Measurements from ENCODE around the gene PTPRCAP.

The PTPRCAP gene

DNA sequence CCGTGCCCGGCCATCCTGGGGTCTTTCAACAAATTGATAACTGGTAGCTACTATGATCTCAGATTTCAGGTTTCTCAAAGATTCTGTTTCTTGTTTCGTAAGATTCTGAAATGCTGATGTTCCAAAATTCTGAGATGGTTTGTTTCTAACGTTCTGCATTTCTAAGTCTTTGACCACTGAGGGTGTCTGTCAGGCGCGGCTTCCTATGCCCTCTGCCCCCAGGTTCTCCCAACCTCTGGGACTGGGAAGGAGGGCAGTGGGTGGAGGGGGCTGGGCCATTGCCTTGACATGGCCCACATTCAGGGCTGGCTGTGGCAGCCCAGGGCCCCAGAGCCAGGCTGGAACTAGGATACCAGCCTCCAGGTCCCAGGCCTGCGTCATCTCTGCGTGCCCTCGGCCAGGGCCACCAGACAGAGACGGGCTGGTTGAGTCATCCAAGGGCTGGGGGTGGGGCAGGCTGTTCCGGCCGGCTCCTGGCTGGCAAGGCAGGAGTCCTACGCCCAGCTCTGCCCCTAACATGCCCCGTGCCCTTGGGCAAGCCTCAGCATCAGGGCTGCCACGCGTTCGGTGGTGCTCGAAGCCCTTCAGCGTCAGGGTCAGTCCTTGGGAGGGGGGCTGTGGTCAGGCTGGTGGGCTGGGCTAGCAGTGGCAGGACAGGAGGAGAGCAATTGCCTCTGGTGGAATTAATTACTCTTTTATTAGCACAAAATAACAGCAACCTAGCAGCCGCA is 26.4 kb upstream of the PTPRCAP start:
- peak overlapping the region; percentile 54 for H3K4me3 ChIP-seq (ENCODE audit: low read depth, low read length)
- in situ Hi-C loops (cut with HindIII; ENCODE audit: low sequenced_read_pairs), result no loop called here
- no peak for DNase-seq (ENCODE audit: low read depth)
- TF ChIP-seq, protein P1, sequence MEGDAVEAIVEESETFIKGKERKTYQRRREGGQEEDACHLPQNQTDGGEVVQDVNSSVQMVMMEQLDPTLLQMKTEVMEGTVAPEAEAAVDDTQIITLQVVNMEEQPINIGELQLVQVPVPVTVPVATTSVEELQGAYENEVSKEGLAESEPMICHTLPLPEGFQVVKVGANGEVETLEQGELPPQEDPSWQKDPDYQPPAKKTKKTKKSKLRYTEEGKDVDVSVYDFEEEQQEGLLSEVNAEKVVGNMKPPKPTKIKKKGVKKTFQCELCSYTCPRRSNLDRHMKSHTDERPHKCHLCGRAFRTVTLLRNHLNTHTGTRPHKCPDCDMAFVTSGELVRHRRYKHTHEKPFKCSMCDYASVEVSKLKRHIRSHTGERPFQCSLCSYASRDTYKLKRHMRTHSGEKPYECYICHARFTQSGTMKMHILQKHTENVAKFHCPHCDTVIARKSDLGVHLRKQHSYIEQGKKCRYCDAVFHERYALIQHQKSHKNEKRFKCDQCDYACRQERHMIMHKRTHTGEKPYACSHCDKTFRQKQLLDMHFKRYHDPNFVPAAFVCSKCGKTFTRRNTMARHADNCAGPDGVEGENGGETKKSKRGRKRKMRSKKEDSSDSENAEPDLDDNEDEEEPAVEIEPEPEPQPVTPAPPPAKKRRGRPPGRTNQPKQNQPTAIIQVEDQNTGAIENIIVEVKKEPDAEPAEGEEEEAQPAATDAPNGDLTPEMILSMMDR (IDR thresholded peaks at IDR 0.05; ENCODE audit: low read depth, low read length, missing control alignments), result no peak

DNA sequence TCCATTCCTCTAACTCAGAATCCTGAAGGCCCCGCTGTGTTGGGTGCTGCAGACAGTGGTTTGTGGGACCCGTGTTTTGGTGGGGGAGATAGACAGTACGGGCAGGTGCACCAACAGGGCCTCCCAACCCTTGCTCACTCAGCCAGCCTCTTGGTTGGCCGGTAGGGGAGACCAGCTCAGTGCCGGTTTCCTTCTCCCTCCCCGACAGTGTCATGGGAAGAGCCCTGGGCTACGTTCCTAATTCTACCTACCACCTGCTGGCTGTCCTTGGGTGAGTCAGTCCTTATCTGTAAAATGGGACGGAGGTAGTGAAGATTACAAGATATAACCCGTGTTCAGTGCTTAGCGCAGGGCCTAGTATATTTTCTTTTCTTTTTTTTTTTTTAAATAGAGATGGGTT is 25.7 kb upstream of the PTPRCAP start:
- TF ChIP-seq, protein P1 (IDR thresholded peaks at IDR 0.05; ENCODE audit: low read depth, low read length, missing control alignments), result no peak
- H3K4me3 ChIP-seq (ENCODE audit: low read depth, low read length), result no peak overlapping the region
- DNase-seq (ENCODE audit: low read depth), result no peak
- in situ Hi-C loops (cut with HindIII; ENCODE audit: low sequenced_read_pairs), result no loop called here

DNA sequence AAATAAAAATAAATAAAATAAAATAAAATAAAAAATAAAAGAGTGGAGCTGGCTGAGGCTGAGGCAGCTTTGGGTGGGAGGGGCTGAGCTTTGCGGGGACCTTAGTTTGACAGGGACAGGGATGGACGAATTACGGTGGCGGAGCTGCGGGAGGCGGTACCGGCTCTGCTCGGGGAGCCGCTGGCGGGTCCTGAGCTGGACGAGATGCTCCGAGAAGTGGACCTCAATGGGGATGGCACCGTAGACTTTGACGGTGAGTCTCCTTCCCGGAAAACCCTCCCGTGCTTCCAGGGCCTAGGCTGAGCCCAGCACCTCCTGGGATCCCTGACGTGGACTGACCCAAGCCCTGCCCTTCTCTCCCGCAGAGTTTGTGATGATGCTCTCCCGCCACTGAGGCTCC is 20.8 kb upstream of the PTPRCAP start:
- TF ChIP-seq, protein P1 (IDR thresholded peaks at IDR 0.05; ENCODE audit: low read depth, low read length, missing control alignments), result no peak
- DNase-seq (ENCODE audit: low read depth), result no peak
- in situ Hi-C loops (cut with HindIII; ENCODE audit: low sequenced_read_pairs), result no loop called here
- H3K4me3 ChIP-seq (ENCODE audit: low read depth, low read length), result no peak overlapping the region

DNA sequence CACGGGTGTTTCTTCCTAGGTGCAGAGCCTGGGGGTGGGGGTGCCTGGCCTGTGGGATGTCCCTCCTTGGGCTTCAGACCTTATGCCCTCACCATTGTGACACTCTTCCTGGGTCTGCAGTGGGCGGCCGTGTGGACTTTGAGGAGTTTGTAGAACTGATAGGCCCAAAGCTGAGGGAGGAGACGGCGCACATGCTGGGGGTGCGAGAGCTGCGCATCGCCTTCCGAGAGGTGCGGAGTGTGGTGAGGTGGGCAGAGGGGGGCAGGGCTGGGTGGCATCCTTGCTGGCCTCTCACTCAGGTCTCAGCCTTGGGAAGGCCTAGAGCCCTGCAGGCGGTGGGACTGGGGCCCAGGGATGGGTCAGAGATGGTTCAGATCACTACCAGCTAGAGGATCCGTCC is 20.0 kb upstream of the PTPRCAP start:
- in situ Hi-C loops (cut with HindIII; ENCODE audit: low sequenced_read_pairs), result no loop called here
- TF ChIP-seq, protein P1 (IDR thresholded peaks at IDR 0.05; ENCODE audit: low read depth, low read length, missing control alignments), result no peak
- H3K4me3 ChIP-seq (ENCODE audit: low read depth, low read length), result no peak overlapping the region
- no peak for DNase-seq (ENCODE audit: low read depth)

DNA sequence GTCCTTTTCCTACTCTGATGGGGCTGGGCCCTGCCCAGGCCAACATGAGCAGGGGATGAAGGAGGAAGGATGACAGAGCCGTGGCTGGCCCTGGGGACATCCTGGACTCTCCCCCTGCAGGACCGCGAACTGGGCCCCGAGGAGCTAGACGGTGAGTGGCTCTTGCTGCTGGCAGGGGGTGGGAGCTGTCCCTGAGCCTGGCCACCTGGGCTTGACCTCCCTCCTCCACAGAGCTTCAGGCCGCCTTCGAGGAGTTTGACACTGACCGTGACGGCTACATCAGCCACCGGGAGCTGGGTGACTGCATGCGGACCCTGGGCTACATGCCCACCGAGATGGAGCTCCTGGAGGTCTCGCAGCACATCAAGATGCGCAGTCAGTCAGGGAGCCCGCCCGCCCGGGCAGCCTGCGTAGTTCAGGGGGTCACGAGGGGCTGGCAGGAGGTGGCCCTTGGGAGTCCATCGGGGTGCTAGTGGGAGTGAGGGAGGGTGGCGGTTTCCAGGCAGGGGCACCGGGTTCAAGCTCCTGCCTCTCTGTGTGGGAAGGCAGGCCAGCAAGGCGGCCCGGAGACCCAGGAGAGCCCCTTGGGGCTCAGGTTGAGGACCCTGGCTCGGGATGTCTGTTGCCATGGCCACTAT is 18.7 kb upstream of the PTPRCAP start:
- H3K4me3 ChIP-seq (ENCODE audit: low read depth, low read length), result no peak overlapping the region
- no peak for DNase-seq (ENCODE audit: low read depth)
- in situ Hi-C loops (cut with HindIII; ENCODE audit: low sequenced_read_pairs), result no loop called here
- TF ChIP-seq, protein P1 (IDR thresholded peaks at IDR 0.05; ENCODE audit: low read depth, low read length, missing control alignments), result no peak

DNA sequence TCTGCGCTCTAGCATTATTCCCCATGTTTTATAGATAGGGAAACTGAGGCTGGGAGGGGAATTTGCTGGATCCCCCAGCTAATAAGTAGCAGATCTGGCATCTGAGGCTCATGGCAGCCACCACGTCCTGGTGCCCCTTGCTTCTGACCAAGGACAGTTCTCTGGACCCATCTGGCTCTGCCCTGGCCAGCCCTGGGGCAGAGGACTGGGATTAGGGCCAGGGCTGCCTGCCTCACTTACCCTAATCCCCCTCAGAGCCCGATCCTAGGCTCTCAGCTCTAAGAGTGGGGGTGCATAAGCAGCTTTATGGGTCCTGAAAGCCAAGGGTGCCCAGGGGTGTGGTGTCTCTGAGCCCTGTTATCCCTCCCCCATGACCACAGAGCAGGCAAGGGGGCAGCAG is 17.6 kb upstream of the PTPRCAP start, which contains the start of gene CABP4:
Gene CABP4 (plus strand): TSS at position 301 of the 400 bp plus-strand sequence. CDS start 70 bp downstream, at position 371.
- in situ Hi-C loops (cut with HindIII; ENCODE audit: low sequenced_read_pairs), result no loop called here
- H3K4me3 ChIP-seq (ENCODE audit: low read depth, low read length), result no peak within 1 kb of the TSS
- TF ChIP-seq, protein P1 (IDR thresholded peaks at IDR 0.05; ENCODE audit: low read depth, low read length, missing control alignments), result no peak
- DNase-seq (ENCODE audit: low read depth), result no peak
